Right atrium auricular region (tissue), 2 donors: Measurements from ENCODE around the gene HS3ST4. TPM values are rescaled to one million over a fixed set of nuclear protein-coding genes. Genes with fewer than 3 reads are reported as not detected.

Experiments used
- DNase-seq: peaks from one replicate; pipeline ENCODE4 v3.0.0-alpha.2; 2019; ENCODE audit warnings: low spot score
- H3K27ac ChIP-seq, 2 donors: fragments of 200-600 bp; sonication (generic); 1 replicate in 1 of 2; 2 replicates in 1 of 2; pipeline ENCODE4 v1.5.1; 2016 to 2019
- H3K27me3 ChIP-seq, 2 donors: fragments of 200-600 bp; sonication (generic); one replicate each; pipeline versions ENCODE4 v1.5.1 to v1.6.0; 2017 to 2019
- H3K36me3 ChIP-seq: fragments of 200-600 bp; sonication (generic); one replicate; pipeline ENCODE4 v1.5.1; 2016
- H3K4me1 ChIP-seq, 2 donors: fragments of 200-600 bp; sonication (generic); one replicate each; pipeline versions ENCODE4 v1.5.1 to v1.6.0; 2017 to 2019
- H3K4me3 ChIP-seq, 2 donors: fragments of 200-600 bp; sonication (generic); 1 replicate in 1 of 2; 2 replicates in 1 of 2; pipeline ENCODE4 v1.5.1; 2017 to 2019; ENCODE audit warnings: mild to moderate bottlenecking in 1 of 2, moderate library complexity in 1 of 2
- H3K9me3 ChIP-seq, 2 donors: fragments of 200-600 bp; sonication (generic); one replicate each; pipeline ENCODE4 v1.5.1; 2019
- CTCF ChIP-seq, 2 donors: fragments of 200-600 bp; sonication (generic); IDR thresholded peaks; one replicate each; pipeline ENCODE4 v1.5.1; 2019; ENCODE audit warnings: antibody characterized with exemption in 2 of 2
- microRNA counts, 2 donors: library from miRNA; unstranded; fragments of <30 nt; microRNA quantifications; one replicate each; lab custom pipeline; 2016 to 2017
- microRNA-seq, 2 donors: library from miRNA; unstranded; fragments of <30 nt; microRNA quantifications; one replicate each; pipeline ENCODE4, GENCODE V29; 2016 to 2017; ENCODE audit warnings: borderline number of aligned reads in 2 of 2, borderline replicate concordance in 1 of 2
- total RNA-seq, 2 donors: library from RNA; depleted of rRNA; stranded (reverse); fragments of >200 nt; gene quantifications; one replicate each; pipeline ENCODE4 v1.1.0, GENCODE V29; 2016

The HS3ST4 gene
- total RNA-seq, 2 donors from 2014 or later, result not detected

DNA sequence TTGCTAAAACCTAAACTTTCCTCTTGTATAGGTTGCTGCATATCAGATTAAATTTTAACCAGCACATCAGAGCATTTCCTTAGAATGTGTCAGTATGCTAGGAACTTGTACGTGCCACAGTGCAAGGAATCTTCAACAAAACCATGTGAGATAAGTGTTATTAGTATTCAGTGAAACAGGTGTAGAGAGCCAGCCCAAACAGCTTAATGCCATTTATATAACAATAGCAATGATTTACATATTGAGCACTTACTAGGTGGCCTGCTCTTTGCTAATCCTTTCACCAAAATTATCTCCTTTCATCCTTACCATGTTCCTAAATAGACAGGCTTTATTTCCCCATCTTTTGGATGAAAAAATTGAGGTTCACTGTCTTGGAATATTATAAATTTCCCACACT is 485.7 kb downstream of the HS3ST4 start:
- H3K27me3 ChIP-seq, result no peaks in the 10 kb centered on the region
- H3K27ac ChIP-seq, result no peak overlapping the region
- no peaks in the 10 kb centered on the region for H3K4me1 ChIP-seq
- no peak overlapping the region for H3K4me3 ChIP-seq
- no peaks in the 10 kb centered on the region for H3K36me3 ChIP-seq
- no peak for TF ChIP-seq CTCF (IDR thresholded peaks at IDR 0.05)
- DNase-seq, result no peak
- H3K9me3 ChIP-seq, result peaks cover 0 to 6% of the 10 kb centered on the region in 2 donors

- no peak for TF ChIP-seq CTCF (IDR thresholded peaks at IDR 0.05)
- H3K4me1 ChIP-seq, result no peaks in the 10 kb centered on the region
- H3K4me3 ChIP-seq, result no peak overlapping the region
- H3K27ac ChIP-seq, result no peak overlapping the region
- no peaks in the 10 kb centered on the region for H3K27me3 ChIP-seq
- H3K36me3 ChIP-seq, result no peaks in the 10 kb centered on the region
- no peak for DNase-seq
- H3K9me3 ChIP-seq, result peaks cover 0 to 6% of the 10 kb centered on the region in 2 donors
Observed at GRCh38 chr16:26178298-26178697, 486.5 kb downstream of the HS3ST4 start.

DNA sequence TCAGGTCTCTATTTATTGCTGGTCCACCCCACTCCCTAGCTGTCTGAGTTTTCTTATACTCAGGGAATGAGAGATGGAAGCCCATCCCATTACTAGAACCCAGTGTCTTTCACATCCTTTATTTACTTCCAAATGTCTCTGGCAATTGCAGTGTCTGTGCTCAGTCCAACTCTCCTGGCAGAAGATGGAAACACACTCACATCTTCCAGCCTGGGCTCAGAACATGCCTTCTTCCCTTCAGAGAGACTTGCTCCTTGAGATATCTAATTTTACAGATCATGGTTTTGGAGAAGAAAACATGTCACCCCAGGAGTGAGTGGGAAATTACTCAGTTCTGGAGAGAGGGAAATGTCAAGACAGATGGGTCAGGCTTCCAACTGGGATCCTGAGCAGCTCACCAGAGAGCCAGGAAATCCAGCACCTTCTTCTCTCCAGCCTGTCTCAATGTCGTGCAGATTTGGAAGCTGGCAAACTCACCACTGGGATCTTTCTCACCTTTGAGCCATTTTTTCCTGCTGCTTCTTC is 494.4 kb downstream of the HS3ST4 start:
- no peaks in the 10 kb centered on the region for H3K27me3 ChIP-seq
- no peaks in the 10 kb centered on the region for H3K36me3 ChIP-seq
- DNase-seq, result no peak
- no peak for TF ChIP-seq CTCF (IDR thresholded peaks at IDR 0.05)
- no peak overlapping the region for H3K27ac ChIP-seq
- H3K4me1 ChIP-seq, result no peaks in the 10 kb centered on the region
- no peaks in the 10 kb centered on the region for H3K9me3 ChIP-seq
- H3K4me3 ChIP-seq, result no peak overlapping the region

MicroRNAs encoded within 50 kb of the gene (microRNA counts, 767-probe panel; counts per million panel counts)
- 0 to 31.0 counts per million in 2 donors for microRNA hsa-miR-548w (lab: Ali Mortazavi, UCI)

Small RNAs within 50 kb of the gene (microRNA-seq; reads per million reads assigned to microRNA genes)
- 0 reads per million in 2 donors for gene MIR548W
